Spleen (tissue), 11 donors: Measurements from ENCODE around the gene SSR1. TPM values are rescaled to one million over a fixed set of nuclear protein-coding genes. Genes with fewer than 3 reads are reported as not detected.

Experiments used
- DNase-seq: peaks from one replicate; pipeline ENCODE4 v3.0.0-alpha.2; 2020
- H3K27ac ChIP-seq, 8 donors: fragments of 200-600 bp; sonication (generic) in 7 of 8; 1 replicate in 4 of 8; 2 replicates in 4 of 8; pipeline versions ENCODE4 v1.5.0 to v1.8.0; 2016 to 2021; ENCODE audit warnings: inconsistent platforms in 4 of 8, mild to moderate bottlenecking in 4 of 8, moderate library complexity in 1 of 8
- H3K27me3 ChIP-seq, 7 donors: fragments of 200-600 bp; sonication (generic) in 6 of 7; replicated peaks in 1 of 7; 1 replicate in 4 of 7; 2 replicates in 3 of 7; pipeline versions ENCODE4 v1.5.0 to v1.8.0; 2016 to 2021; ENCODE audit warnings: inconsistent platforms in 3 of 7, mild to moderate bottlenecking in 1 of 7
- H3K36me3 ChIP-seq, 6 donors: fragments of 200-600 bp; sonication (generic) in 5 of 6; 1 replicate in 4 of 6; 2 replicates in 2 of 6; pipeline versions ENCODE4 v1.5.0 to v1.8.0; 2016 to 2021; ENCODE audit warnings: inconsistent platforms in 2 of 6
- H3K4me1 ChIP-seq, 6 donors: fragments of 200-600 bp; sonication (generic) in 5 of 6; 1 replicate in 3 of 6; 2 replicates in 3 of 6; pipeline versions ENCODE4 v1.5.0 to v1.8.0; 2016 to 2021; ENCODE audit warnings: inconsistent platforms in 3 of 6
- H3K4me3 ChIP-seq, 8 donors: fragments of 200-600 bp; sonication (generic) in 7 of 8; 1 replicate in 4 of 8; 2 replicates in 4 of 8; pipeline versions ENCODE4 v1.5.0 to v1.8.0; 2016 to 2021; ENCODE audit warnings: inconsistent platforms in 4 of 8, mild to moderate bottlenecking in 4 of 8, moderate library complexity in 2 of 8
- H3K9me3 ChIP-seq, 8 donors: fragments of 200-600 bp; sonication (generic) in 7 of 8; 1 replicate in 4 of 8; 2 replicates in 4 of 8; pipeline versions ENCODE4 v1.5.0 to v1.8.0; 2016 to 2021; ENCODE audit warnings: inconsistent platforms in 4 of 8
- CTCF ChIP-seq, 11 experiments: fragments of 200-600 bp in 7 of 11; fragments of 450-650 bp in 4 of 11; sonication (generic) in 4 of 11; IDR thresholded peaks in 8 of 11; conservative IDR thresholded peaks in 3 of 11; 1 replicate in 7 of 11; 2 replicates in 4 of 11; pipeline versions ENCODE4 v1.4.0 to v1.8.0; 2016 to 2021; ENCODE audit warnings: antibody characterized with exemption in 11 of 11, inconsistent platforms in 4 of 11, mild to moderate bottlenecking in 1 of 11
- POLR2A ChIP-seq, 3 donors: fragments of 450-650 bp; IDR thresholded peaks; one replicate each; pipeline ENCODE4 v1.5.1; 2017; ENCODE audit warnings: antibody characterized with exemption in 3 of 3, mild to moderate bottlenecking in 1 of 3
- POLR2AphosphoS5 ChIP-seq, 3 donors: sonication (generic); formaldehyde crosslinking; IDR thresholded peaks; one replicate each; pipeline ENCODE4 v1.5.1; 2017; ENCODE audit warnings: antibody characterized with exemption in 3 of 3
- WGBS, 5 donors: extraction: QIAGEN DNeasy Blood & Tissue Kit in 3 of 5; methylation state at CpG; one replicate each; pipeline versions ENCODE4 v1.1.5 to v1.1.7; 2013 to 2018; 5-methylcytosine and 5-hydroxymethylcytosine counted together
- intact Hi-C: fragments of 100-400 bp; cut with DNase I; formaldehyde crosslinking; loops from one replicate; pipeline ENCODE4 v1.15.0; 2023; ENCODE audit warnings: low total_unique reads
- polyA plus RNA-seq, 3 donors: library from polyadenylated mRNA; stranded (reverse); fragments of 200-250 nt; gene quantifications; one replicate each; pipeline ENCODE4 v1.2.1, GENCODE V29; 2013
- total RNA-seq, 7 donors: library from RNA; depleted of rRNA in 3 of 7; stranded (reverse); fragments of >200 nt in 3 of 7; fragmentation: NEBNext Ultra II Directional in 4 of 7; extraction: Animal tissue kit (Norgen Biotek cat#: 25700) in 4 of 7; gene quantifications; one replicate each; pipeline versions ENCODE4 v1.1.0 to v1.2.1, GENCODE V29; 2016 to 2021
- donor health status: healthy with polysubstance abuse.
- donor health status: DM: no; HTN: no; CAD: no; lungs with moderate emphysema.
- donor health status: DM: no; HTN: no; CAD: no.
- donor health status: Bipolar disorder and iron deficiency.
- donor health status: healthy.
- donor health status: DM: no; HTN: no; CAD: no.
- donor health status: DM: yes; HTN: yes; CAD: no.

The SSR1 gene
- total and polyA plus RNA-seq, 10 donors: 15.8 to 132 (median 72.9) TPM

GRCh38 chr6:7241709-7242645 is 71.0 kb downstream of the SSR1 start:
- Histone ChIP-seq H3K9me3 (no peaks in the 10 kb centered on the region), H3K4me3 (no peak overlapping the region), H3K27me3 (no peaks in the 10 kb centered on the region), H3K4me1 (peaks cover 12 to 47% (median 36%) of the 10 kb centered on the region in 6 donors), H3K27ac (peak overlapping the region in 7 of 8 donors; percentile 4 to 74 (median 61)), H3K36me3 (peaks cover 0 to 81% (median 31%) of the 10 kb centered on the region in 6 donors)
- TF ChIP-seq POLR2A (IDR thresholded peaks at IDR 0.05): no peak
- peak in 1 of 3 donors; percentile 5 for TF ChIP-seq POLR2AphosphoS5 (IDR thresholded peaks at IDR 0.05)
- WGBS, 5 donors: 76 to 85% (median 79%) methylated on average over 13 of the region's 13 CpGs
- DNase-seq: no peak
- intact Hi-C loops: loop anchor here (5.0 kb wide), 1 partner anchor 570 kb away; no protein-coding TSS in a partner anchor

GRCh38 chr6:7241160-7241559 is 71.8 kb downstream of the SSR1 start:
- H3K36me3 ChIP-seq: peaks cover 0 to 81% (median 24%) of the 10 kb centered on the region in 6 donors
- peaks cover 12 to 52% (median 40%) of the 10 kb centered on the region in 6 donors for H3K4me1 ChIP-seq
- 90 to 95% (median 91%) methylated on average over 8 to 10 of the region's 10 CpGs for WGBS, 5 donors
- H3K27me3 ChIP-seq: no peaks in the 10 kb centered on the region
- TF ChIP-seq CTCF (IDR thresholded peaks at IDR 0.05 in 8 of 11, conservative IDR thresholded peaks at IDR 0.05 in 3 of 11) (no peak), POLR2AphosphoS5 (IDR thresholded peaks at IDR 0.05) (no peak), POLR2A (IDR thresholded peaks at IDR 0.05) (no peak)
- no peaks in the 10 kb centered on the region for H3K9me3 ChIP-seq
- intact Hi-C loops: loop anchor here (5.0 kb wide), 1 partner anchor 569 kb away; no protein-coding TSS in a partner anchor
- peak overlapping the region in 5 of 8 donors; percentile 60 to 74 (median 65) for H3K27ac ChIP-seq
- H3K4me3 ChIP-seq: no peak overlapping the region
- DNase-seq: no peak

- H3K4me1 ChIP-seq: peaks cover 12 to 60% (median 46%) of the 10 kb centered on the region in 6 donors
- peak overlapping the region in 1 of 8 donors; percentile 73 for H3K27ac ChIP-seq
Observed at GRCh38 chr6:7240351-7240750, 72.6 kb downstream of the SSR1 start.

GRCh38 chr6:7239590-7239948 is 73.4 kb downstream of the SSR1 start:
- intact Hi-C loops: no loop called here
- H3K4me3 ChIP-seq: no peak overlapping the region
- peaks cover 0 to 81% (median 32%) of the 10 kb centered on the region in 6 donors for H3K36me3 ChIP-seq
- WGBS, 5 donors: 70 to 79% (median 73%) methylated on average over 5 of the region's 5 CpGs
- TF ChIP-seq POLR2AphosphoS5 (IDR thresholded peaks at IDR 0.05) (no peak), CTCF (IDR thresholded peaks at IDR 0.05 in 8 of 11, conservative IDR thresholded peaks at IDR 0.05 in 3 of 11) (no peak), POLR2A (IDR thresholded peaks at IDR 0.05) (no peak)
- no peaks in the 10 kb centered on the region for H3K9me3 ChIP-seq
- no peak for DNase-seq
- peak overlapping the region in 2 of 8 donors; percentile 25 to 55 for H3K27ac ChIP-seq
- no peaks in the 10 kb centered on the region for H3K27me3 ChIP-seq
- peaks cover 12 to 62% (median 46%) of the 10 kb centered on the region in 6 donors for H3K4me1 ChIP-seq

More at GRCh38 chr6:7240351-7240750, 72.6 kb downstream of the SSR1 start:
- WGBS, 5 donors: 88 to 96% (median 92%) methylated on average over 9 of the region's 9 CpGs
- no peak overlapping the region for H3K4me3 ChIP-seq
- peaks cover 0 to 81% (median 25%) of the 10 kb centered on the region in 6 donors for H3K36me3 ChIP-seq
- no peaks in the 10 kb centered on the region for H3K27me3 ChIP-seq
- intact Hi-C loops: loop anchor here (5.0 kb wide), 1 partner anchor 568 kb away; no protein-coding TSS in a partner anchor
- no peak for DNase-seq
- TF ChIP-seq CTCF (IDR thresholded peaks at IDR 0.05 in 8 of 11, conservative IDR thresholded peaks at IDR 0.05 in 3 of 11) (no peak), POLR2AphosphoS5 (IDR thresholded peaks at IDR 0.05) (no peak), POLR2A (IDR thresholded peaks at IDR 0.05) (no peak)
- H3K9me3 ChIP-seq: no peaks in the 10 kb centered on the region
